ENCODE results near the gene CRTC3.
A peak's percentile ranks its signal among the peaks of the same experiment; 100 is the strongest.

The CRTC3 gene

GRCh38 chr15:90691369-90691768 lies 161.6 kb downstream of the CRTC3 start:
- no peak for DNase-seq (ENCODE audit: low read depth)
- TF ChIP-seq CTCF (IDR thresholded peaks at IDR 0.05; ENCODE audit: low read depth, low read length, missing control alignments) = peak; percentile 20
- no peak overlapping the region for H3K4me3 ChIP-seq (ENCODE audit: low read depth, low read length)

- no peak for TF ChIP-seq CTCF (IDR thresholded peaks at IDR 0.05; ENCODE audit: low read depth, low read length, missing control alignments)
- peak; percentile 76 for DNase-seq (ENCODE audit: low read depth)
- H3K4me3 ChIP-seq (ENCODE audit: low read depth, low read length) = no peak overlapping the region
Measured at GRCh38 chr15:90691982-90692773, 162.5 kb downstream of the CRTC3 start.
